ENCODE data around the gene RAG1.
"Not testable (repeated sequence)": the region's sequence is repeated elsewhere in the genome, so short reads cannot be mapped to it uniquely, and the experiment has no call there.

RAG1 gene

DNA sequence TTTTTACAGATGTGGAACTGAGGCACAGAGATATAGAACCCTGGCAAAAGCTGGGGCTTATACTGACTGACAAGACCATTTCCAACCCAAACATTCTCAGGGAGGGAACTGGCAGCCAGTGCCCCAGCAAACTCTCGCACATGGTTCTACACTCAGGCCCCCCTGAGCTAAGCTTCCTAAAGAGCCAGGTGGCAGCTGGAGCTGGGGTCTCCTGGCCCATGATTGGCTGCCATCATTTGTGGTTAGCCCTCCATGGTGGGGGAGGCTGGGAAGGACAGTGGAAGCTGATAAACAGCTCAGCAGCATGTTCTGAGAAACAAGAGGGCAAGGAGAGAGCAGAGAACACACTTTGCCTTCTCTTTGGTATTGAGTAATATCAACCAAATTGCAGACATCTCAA is at the start of gene RAG1:
Gene RAG1, plus strand, starts transcription at position 314 of the 400 bp plus-strand sequence. CDS start 5,298 bp downstream, outside the sequence.
- DNase-seq = no peak

DNA sequence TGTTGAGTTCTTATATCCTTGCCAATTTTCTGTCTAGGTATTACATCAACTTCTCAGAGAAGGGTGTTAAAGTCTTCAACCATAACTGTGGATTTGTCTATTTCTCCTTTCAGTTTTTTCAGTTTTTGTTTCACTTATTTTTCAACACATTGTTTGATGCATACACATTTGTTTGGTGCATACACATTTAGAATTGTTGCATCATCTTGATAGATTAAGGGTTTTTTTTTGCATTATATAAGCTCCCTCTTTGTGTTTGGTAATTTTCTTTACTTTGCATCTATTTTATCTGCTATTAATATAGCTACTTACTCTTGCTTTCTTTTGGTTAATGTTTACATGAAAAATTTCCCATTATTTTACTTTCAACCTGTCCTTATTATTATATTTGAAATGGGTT is 37.0 kb upstream of the RAG1 start:
- DNase-seq = no peak

DNA sequence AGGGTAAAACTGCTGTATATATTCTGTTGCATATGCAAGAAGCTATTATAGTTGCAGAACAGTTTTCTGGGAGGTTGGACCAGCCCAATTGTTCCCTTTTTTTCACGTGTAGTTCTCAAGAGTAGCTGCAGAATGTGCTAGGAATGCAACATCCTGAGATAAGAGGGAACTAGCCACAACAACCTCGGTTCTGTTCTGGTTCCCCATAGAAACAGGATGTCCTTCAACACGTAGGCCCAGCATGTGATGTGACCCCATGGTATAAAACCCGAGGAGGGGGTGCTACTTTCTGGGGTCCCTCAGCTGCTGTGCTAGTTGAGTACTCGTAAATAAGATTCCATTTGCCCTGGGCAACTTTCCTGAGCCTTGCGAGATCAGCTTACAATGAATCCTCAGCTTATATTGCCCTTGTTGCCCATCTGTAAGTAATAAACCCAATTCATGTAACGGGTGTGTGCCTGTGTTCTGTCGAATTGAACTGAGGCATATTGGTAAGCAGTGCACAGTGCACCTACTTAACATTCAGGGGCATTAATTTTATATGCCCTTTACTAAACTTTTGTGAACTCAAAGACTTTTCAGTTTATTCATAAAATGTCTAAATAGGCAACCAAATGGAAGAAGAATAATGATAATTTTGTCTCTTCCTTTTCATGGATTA is 34.7 kb upstream of the RAG1 start:
- no peak for DNase-seq

DNA sequence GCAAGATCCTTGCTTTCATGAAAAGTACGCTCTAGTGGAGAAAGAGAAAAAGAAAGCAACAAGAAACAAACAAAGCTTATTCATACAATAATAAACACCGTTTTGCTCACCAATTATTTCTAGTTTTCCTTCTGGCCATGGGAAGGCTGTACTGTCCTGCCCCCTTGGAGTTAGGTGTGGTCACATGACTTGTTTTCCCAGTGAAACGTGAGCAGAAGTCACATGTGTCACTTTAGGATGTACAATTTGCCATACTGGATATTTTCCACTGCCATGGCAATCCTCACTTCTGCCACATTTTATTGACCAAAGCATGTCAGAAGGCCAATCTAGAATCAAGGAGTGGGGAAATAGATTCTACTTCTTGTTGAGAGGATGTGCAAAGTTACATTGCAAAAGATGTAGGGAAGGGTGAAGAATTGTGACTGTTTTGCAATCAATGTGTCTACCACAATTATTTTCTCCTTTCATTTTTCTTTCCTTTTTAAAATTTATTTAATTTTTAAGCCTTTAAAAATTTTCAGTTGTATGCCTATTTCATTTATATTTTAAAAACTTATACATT is 33.4 kb upstream of the RAG1 start:
- no peak for DNase-seq

DNA sequence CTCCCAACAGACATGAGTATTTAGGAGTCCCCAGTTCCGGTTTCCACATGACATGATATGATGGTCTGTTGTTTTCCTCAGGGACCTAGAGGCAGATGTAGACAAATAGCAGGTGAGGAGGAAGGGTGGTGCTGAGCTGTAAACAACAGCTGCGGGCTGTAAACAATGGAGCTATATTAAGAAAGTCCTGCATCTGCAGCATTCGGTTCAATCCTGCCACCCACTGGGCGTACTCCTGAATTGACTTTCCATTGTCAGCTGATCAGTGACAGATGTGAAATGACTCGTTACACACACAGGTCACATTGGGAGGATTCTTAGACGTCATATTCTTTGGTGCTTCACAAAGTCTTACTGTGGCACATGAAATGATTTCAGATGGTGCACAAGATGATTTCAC is 26.8 kb upstream of the RAG1 start:
- DNase-seq = no peak

DNA sequence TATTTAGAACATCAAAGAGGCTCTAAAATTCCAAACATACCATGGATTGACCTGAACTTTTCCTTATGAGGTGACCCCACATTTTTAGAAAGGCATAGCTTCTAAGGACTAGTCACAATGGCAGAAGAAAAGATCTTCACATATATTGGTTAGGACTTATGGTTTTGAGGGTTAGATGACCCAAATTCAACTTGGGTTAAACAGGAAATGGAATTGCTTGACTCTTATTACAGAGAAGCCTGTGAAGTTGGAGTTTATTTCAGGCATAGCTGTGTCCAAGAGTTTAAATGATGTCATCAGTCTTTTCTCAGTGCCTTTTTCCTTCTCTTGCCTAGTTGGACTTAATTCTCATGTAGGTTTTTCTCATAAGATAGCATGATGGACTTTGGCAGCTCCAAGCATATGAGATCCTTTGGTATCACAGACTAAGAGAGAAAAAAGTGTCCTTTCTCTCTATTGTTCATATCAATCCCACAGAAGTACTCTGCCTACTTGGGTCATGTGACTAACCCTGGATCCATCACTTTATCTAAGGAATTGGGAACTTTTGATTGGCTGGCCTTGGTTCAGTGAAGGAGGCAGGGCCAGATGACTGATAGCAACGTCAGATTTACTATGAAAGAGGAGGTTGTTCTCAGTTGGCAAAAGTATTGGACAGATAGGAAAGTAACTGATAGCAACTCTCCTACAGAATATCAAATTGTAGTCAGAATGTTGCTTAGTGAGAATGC is 17.3 kb upstream of the RAG1 start:
- DNase-seq = no peak

DNA sequence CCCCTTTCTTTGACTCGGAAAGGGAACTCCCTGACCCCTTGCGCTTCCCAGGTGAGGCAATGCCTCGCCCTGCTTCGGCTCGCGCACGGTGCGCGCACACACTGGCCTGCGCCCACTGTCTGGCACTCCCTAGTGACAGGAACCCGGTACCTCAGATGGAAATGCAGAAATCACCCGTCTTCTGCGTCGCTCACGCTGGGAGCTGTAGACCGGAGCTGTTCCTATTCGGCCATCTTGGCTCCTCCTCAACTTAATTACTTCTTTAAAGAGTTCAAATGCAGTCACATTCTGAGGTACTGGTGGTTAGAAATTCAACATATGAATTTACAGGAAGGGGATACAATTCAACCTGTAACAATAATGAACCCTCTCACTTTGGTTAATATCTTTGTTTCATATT is 10.4 kb upstream of the RAG1 start:
- DNase-seq = not testable (repeated sequence)

DNA sequence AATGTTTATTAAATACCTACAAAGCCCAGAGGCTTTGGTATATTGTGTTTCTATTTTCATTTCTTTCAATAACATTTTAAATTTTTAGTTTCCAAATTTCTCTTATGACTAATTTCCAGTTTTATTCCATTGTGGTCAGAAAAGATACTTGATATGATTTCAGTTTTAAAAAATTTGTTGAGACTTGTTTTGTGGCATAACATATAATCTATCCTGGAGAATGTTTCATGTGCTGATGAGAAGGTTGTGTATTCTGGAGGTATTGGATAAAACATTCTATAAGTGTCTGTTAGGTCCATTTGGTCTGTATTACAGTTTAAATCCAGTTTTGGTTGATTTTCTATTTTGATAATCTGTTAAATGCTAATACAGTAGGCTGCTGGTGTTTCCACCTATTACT is 9.8 kb upstream of the RAG1 start:
- no peak for DNase-seq

DNA sequence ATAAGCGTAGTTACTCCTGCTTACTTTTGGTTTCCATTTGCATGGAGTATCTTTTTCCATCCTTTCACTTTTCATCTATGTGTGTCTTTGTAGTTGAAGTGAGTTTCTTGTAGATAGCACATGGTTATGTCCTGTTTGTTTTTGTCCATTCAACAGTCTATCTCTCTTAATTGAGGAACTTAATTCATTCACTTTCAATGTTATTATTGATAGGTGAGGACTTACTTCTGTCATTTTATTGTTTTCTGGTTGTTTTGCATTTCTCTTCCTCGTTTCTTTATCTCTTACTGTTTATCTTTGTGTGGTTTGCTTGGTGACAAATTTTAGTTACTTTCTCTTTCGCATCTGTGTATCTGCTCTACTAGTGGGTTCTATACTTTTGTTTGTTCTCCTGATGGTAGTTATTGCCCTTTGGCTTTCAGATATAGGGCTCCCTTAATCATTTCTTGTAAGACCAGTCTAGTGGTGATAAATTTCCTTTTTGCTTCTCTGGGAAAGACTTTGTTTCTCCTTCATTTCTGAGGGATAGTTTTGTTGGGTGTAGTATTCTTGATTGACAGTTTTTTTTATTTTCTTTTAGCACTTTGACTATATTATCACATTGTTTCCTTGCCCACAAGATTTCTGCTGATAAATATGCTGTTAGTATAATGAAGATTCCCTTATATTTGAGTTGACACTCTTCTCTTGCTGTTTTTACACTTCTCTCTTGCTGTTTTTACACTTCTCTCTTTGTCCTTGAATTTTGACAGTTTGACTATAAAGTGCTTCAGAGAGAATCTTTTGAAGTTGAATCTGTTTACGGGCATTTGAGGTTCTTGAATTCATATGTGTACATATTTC is 9.0 kb upstream of the RAG1 start:
- no peak for DNase-seq

DNA sequence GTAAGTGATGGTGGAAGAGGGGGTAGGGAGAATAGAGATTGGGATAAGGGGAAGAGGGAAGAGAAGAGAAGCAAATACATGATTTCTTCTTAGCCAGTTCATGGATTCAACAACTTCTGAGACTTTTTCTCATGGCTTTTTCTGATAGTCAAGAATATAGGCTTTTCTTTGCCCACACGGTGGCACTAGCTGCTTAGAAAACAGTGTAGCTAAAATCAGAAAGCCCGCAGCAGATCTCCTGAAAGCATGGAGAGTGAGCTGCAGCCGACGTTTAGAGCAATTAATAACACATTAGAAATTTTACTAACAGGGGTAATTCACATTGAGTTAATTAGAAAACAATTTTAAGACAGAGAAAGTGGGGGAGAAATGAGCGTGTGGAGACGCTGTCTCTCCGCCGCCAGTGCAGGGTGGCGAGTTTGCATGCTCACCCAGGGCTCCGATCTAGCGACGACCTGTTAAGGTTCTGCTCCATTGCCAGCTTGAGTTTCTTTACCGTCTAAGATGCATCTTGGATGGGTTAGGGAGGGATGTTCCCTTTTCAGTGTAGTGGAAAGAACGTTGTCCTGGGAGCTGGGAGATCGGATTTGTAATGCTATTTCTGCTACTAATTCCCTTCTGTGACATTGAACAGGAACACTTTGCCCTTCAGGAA is 3.3 kb upstream of the RAG1 start:
- peak in 1 of 4 experiments; percentile 3 for DNase-seq

DNA sequence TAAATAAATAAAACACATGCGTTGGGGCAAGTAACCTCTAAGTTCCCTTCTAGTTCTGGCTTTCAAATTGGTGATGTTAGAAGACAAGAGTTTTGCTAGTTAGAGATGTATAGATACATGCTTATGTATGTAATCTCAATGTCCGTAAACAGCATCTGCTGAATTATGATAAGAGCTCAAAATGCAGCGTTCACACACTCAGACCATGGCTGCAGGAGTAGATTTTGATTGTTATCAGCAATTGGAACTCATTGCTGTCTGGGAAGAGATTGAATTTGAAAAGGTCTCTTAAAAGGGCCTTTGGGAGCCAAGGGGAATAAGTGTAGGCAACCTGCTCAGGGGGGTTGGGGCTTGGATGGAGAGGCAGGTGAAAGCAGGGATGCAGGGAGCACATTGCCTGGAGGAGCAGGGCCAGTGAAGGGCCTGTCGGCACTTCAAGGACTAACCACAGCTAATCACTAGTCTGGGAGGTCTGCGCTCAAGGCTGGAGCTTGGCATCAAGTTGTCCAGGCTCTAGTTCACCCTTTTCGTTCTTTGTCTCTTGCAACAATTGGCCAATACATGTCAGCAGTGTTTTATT is 2.7 kb upstream of the RAG1 start:
- no peak for DNase-seq

DNA sequence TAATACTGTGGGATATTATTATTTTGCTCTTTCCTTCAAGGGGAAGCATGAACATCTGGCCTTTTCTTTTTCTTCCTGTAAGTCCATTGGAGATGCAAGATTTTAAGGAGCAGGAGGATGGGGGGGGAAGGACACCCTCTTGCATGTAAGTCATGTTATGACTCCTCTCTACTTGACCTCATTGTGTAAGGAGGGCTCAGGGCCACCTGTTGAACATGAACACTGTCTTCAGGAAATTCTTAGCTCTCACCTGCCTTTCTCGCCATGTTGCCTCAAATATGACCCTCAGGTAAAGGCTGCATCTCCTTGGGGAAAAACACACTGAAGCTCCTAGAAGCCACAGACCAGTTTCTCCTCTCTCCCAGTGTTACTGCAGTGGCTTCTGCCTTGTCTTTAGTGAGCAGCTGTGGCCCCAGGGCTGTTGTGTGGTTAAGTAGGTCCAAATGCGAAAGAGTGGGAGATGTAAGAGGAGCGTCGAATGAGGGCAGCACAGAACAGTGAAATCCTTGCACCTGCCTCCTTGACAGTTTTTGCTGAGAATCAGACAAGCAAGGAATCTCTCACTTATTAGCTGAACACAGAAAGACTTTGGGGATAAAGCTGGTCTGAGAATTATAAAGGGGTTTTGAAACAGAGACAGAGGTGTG is 1.3 kb upstream of the RAG1 start:
- DNase-seq = no peak

DNA sequence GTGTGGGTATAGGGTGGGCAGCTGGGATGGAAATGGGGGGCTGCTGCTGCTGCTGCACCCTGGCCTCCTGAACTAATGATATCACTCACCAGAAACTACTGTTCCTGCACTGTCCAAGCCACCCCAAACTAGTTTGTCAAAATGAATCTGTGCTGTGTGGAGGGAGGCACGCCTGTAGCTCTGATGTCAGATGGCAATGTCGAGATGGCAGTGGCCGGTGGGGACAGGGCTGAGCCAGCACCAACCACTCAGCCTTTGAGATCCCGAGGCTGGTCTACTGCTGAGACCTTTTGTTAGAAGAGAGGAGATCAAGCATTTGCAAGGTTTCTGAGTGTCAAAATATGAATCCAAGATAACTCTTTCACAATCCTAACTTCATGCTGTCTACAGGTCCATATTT is 1.3 kb downstream of the RAG1 start:
- DNase-seq = no peak

DNA sequence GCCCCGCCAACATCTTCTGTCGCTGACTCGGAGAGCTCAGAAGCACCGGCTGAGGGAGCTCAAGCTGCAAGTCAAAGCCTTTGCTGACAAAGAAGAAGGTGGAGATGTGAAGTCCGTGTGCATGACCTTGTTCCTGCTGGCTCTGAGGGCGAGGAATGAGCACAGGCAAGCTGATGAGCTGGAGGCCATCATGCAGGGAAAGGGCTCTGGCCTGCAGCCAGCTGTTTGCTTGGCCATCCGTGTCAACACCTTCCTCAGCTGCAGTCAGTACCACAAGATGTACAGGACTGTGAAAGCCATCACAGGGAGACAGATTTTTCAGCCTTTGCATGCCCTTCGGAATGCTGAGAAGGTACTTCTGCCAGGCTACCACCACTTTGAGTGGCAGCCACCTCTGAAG is 6.7 kb downstream of the RAG1 start:
- no peak for DNase-seq

DNA sequence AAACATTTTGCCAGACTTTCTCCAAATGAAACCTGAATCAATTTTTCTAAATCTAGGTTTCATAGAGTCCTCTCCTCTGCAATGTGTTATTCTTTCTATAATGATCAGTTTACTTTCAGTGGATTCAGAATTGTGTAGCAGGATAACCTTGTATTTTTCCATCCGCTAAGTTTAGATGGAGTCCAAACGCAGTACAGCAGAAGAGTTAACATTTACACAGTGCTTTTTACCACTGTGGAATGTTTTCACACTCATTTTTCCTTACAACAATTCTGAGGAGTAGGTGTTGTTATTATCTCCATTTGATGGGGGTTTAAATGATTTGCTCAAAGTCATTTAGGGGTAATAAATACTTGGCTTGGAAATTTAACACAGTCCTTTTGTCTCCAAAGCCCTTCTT is 9.6 kb downstream of the RAG1 start:
- DNase-seq = no peak

DNA sequence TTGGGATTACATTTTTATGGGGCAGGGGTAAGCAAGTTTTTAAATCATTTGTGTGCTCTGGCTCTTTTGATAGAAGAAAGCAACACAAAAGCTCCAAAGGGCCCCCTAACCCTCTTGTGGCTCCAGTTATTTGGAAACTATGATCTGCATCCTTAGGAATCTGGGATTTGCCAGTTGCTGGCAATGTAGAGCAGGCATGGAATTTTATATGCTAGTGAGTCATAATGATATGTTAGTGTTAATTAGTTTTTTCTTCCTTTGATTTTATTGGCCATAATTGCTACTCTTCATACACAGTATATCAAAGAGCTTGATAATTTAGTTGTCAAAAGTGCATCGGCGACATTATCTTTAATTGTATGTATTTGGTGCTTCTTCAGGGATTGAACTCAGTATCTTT is 10.1 kb downstream of the RAG1 start:
- DNase-seq = no peak

DNA sequence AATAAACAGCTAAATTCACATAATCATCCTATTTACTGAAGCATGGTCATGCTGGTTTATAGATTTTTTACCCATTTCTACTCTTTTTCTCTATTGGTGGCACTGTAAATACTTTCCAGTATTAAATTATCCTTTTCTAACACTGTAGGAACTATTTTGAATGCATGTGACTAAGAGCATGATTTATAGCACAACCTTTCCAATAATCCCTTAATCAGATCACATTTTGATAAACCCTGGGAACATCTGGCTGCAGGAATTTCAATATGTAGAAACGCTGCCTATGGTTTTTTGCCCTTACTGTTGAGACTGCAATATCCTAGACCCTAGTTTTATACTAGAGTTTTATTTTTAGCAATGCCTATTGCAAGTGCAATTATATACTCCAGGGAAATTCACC is 10.7 kb downstream of the RAG1 start:
- DNase-seq = no peak

DNA sequence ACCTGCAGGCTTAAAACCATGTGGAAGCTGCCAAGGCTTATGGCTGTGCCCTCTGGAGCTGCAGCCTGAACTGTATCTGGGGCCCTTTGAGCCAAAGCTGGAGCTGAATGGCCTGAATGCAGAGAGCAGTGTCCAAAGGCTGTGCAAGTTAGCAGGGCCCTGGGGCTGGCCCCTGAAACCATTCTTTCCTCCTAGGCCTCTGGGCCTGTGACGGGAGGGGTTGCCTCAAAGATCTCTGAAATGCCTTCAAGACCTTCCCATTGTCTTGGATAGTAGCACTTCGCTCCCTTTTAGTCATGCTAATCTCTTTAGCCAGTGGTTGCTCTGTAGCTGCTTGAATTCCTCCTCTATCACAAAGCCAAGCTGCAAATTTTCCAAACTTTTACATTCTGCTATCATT is 13.7 kb downstream of the RAG1 start:
- DNase-seq = no peak

DNA sequence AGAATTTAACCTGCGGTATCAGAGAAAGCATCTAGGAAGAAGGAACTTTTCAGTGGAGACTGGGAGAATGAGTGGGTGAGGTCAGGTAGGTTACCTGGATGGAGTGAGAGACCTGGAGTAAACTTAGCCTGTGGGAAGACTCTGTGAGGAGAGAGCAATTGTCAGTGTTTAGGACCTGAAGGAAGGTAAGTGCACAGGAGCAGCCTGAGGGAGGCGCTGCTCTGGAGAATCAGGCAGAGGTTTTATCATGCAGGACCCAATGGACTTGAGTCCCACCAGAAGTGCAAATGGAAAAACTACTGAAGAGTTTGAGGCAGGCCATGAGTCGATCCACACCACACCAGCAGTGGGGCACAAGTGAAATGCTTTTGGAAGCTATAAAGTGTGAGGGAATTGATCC is 15.9 kb downstream of the RAG1 start:
- DNase-seq = no peak

DNA sequence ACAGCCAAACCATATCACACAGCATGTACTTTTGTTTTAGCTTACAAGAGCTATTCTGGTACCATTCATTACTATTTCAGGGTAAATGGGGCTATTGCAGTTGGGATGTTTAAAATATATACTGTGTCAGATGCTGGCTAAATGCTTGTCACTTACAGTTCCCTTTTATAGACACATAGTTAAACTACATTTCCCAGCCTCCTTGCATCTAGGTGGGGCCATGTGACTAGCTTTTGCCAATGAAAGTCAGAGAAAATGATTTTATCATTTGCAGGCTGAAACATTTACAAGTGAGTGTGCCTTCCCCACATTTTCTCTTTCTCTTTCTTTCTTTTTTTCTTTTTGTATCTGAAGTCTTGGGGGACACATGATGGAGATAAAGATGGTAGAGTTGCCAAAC is 18.7 kb downstream of the RAG1 start:
- DNase-seq = no peak

DNA sequence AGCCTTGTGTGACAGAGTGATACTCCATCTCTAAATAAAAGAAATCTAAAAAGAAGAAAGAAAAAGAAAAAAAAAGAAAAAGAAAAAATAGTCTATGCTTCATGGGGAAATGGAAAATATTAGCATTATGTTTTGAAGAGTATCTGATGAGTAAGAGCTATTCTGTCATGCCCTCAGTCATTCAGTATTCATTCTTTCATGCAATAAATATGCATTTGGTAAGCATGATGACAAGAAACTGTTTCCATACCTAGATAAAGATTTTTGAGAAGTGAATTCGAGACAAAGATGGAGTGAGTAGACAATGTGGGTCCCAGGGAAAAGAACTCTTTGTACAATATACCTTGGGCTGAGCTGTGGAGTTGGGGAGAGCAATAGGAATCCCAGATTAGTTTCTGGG is 20.3 kb downstream of the RAG1 start:
- DNase-seq = no peak

DNA sequence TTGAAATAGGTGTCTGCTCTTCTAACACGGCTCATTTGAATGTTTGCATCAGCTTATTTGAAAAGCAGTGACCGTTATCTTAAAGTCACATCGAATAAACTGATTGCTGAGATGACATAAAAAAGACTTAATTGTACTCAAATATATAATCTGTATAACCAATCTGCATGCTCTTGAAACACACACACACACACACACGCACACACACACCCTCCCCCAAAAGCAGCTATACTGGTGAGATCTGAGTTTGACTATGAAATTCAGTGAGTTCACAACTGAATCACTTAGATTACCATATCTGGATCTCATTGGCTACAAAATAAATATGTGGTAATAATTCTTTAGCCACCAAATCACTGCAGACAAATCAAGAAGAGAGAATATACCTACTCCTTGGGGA is 22.7 kb downstream of the RAG1 start:
- DNase-seq = no peak

All from activated naive CD4-positive, alpha-beta T cell (primary cell).